Hematopoietic multipotent progenitor cell treated with erythropoietin and hydrocortisone succinate and interleukin-3 and kit ligand, for 8 days (in vitro differentiated cells): Measurements from ENCODE around the gene ACVR1B.
"Not testable (repeated sequence)": the region's sequence is repeated elsewhere in the genome, so short reads cannot be mapped to it uniquely, and the experiment has no call there.

Experiments
- DNase-seq: peaks from one replicate; pipeline ENCODE4 v3.0.0-alpha.2; 2015

Gene ACVR1B

DNA sequence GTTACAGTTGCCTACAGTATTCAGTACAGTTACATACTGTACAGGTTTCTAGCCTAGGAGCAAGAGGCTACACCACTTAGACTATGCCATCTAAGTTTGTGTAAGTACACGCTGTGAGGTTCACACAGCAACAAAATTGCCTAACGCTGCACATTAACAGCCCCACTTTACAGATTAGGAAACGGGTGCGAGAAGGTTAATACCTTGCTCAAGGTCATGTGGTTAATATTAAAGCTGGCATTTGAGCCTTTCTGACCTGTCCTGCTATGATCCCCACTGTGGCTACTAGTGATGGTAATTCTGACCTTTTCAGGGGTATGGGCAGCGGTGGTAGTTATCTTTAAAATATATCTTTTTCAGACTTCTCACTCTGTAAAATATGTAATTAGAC is 20.9 kb downstream of the ACVR1B start:
- peak; percentile 39 for DNase-seq

DNA sequence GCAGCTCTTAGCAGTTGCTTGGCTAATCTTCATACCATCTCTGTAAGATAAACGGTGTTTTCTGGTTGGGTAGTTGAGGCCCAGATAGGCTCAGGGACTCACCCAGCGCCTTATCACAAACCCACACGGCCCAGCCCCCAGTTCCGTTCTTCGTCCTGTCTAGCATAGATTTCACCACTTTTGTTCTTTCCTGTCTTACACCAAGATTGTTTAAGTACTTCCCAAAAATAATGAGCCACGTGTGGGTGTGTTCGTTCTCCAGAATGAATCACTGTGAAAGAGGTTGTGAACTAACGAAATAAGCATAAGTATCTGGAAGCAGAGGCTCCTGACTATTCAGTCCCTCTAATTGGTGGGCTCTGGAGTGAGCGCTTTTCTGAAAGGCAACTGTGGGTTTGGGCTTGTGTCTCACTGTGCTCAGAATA is 21.4 kb downstream of the ACVR1B start:
- DNase-seq, result peak; percentile 86

DNA sequence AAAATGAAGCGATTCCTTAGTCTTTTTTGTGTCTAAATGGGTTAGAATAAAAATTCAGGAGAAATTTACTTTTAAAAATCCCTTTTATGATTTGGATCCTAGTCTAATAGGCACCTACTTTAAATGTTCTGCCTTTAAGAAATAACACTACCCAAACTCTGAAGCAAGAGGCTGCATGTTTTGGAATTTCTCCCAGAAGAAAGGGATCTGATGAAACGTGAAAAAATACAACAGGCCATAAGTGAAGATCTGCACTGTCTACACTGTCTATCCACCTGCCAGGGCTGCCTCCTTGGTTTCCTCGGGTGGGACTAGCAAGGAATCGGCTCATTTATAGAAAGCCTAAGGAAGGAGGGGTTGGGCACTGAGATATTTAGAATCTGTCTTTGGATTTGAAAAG is 22.1 kb downstream of the ACVR1B start:
- DNase-seq, result no peak

GRCh38 chr12:51974646-51975045 is 23.1 kb downstream of the ACVR1B start:
- DNase-seq, result no peak

GRCh38 chr12:51975196-51975595 is 23.7 kb downstream of the ACVR1B start:
- DNase-seq, result no peak

DNA sequence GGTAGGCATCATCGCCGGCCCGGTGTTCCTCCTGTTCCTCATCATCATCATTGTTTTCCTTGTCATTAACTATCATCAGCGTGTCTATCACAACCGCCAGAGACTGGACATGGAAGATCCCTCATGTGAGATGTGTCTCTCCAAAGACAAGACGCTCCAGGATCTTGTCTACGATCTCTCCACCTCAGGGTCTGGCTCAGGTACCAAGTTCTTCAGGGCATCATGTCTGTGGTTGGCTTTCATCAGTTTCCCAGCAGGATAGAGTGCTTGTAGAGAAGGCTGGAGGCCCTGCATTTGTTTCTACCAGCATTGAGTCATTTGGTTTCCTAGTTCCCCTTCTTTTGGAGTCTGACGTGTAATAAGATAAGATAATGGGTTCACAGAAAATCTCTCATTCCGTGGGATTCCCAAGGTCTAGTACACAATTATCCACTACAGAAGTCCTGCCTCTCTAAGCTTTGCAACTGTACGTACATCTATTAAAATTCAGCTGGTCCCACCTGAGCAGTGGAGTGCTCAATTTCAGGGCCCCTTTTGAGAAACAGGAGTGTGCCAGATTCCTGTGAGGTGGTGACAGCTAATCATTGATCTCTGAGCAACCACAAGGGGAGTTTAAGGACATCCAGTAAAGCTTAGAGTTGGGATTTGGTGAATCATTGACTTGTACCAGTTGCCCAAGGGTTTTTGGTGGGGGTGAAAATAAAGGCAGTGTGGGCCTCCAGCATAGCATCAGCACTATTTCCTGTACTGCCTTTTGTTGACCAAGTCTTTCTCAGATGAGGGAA is 25.1 kb downstream of the ACVR1B start:
- no peak for DNase-seq

DNA sequence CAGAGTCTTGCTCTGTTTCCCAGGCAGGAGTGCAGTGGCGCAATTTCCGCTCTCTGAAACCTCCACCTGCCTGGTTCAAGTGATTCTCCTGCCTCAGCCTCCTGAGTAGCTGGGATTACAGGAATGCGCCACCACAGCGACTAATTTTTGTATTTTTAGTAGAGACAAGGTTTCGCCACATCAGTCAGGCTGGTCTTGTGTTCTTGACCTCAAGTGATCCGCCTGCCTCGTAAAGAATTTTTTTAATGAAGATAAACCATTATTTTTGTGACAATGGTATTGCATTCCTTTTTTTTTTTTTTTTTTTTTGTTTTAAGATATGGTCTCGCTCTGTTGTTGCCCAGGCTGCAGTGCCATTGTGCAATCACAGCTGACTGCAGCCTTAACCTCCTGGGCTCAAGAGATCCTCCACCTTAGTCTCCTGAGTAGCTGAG is 25.8 kb downstream of the ACVR1B start:
- DNase-seq, result no peak

DNA sequence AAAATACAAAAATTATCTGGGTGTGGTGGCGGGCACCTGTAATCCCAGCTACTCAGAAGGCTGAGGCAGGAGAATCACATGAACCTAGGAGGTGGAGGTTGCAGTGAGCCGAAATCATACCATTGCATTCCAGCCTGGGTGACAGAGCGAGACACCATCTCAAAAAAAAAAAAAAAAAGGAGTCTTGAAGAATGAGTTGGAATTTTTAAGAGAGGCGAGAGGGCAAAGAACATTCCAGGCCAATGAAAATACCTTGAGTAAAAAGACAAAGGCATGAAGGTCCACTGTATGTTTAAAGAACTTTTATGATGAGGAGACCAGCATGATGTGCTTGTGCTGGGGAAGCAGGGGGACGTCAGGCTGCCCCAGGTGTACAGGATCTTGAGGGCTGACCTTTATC is 27.8 kb downstream of the ACVR1B start:
- DNase-seq, result not testable (repeated sequence)

DNA sequence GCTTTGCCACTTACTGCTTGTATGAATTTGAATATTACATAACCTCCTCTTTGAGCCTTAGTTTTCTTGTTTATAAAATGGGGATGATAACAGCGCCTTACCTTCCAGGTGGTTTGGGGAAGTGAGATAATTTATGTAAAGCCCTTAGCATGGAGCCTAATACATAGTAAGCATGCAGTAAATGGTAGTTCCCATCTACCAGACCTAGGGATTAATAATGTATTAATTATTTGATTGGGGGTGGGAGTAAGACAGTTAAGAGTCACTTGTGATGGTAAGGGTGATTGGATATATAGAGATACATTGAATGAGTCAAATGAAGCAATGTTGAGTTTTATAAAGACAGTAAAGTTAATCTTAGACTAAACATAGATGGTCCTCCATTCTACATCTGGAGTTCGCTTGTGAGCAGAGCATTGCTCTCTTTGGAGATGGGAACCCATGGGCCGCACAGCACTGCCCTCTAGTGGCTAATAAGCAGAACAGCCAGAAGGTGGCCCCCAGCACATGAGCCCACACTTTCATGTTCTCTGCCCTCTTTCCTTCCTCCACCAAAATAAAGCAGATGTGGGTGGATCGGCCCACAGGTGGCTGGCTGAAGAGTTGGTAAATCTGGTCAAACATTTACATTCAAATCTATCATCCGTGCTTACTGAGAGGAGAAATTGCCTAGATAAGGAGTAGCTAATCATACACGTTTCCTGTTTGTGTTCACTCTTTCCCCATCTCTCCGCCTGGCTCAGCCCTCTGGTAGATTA is 28.7 kb downstream of the ACVR1B start:
- peak; percentile 80 for DNase-seq

DNA sequence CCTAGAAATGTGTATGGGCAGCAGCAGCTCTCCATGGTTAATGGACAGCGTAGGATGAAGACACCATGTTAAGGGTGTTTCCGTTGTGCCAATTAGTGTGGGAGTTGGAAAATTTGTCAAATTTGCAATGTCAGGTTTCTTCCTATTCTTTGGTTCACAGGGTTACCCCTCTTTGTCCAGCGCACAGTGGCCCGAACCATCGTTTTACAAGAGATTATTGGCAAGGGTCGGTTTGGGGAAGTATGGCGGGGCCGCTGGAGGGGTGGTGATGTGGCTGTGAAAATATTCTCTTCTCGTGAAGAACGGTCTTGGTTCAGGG is 29.3 kb downstream of the ACVR1B start:
- no peak for DNase-seq

DNA sequence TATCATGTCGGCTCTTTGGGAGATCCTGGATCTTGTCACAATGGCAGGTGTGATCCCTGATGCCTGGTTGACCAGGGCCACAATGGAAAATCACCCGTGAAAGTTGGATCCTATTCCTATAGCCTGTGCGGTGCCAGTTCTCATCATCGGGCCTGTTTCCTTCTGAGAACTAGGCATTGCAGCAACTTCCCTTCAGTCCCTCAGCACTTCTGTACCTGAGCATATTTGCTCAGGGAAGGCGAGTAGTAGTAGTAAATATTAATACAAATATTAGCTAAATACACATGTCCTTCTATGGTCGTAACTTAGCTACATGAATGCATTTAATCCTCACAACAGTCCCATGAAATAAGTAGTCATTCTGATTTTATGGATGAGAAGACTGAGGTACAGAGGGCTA is 33.2 kb downstream of the ACVR1B start:
- DNase-seq, result no peak

DNA sequence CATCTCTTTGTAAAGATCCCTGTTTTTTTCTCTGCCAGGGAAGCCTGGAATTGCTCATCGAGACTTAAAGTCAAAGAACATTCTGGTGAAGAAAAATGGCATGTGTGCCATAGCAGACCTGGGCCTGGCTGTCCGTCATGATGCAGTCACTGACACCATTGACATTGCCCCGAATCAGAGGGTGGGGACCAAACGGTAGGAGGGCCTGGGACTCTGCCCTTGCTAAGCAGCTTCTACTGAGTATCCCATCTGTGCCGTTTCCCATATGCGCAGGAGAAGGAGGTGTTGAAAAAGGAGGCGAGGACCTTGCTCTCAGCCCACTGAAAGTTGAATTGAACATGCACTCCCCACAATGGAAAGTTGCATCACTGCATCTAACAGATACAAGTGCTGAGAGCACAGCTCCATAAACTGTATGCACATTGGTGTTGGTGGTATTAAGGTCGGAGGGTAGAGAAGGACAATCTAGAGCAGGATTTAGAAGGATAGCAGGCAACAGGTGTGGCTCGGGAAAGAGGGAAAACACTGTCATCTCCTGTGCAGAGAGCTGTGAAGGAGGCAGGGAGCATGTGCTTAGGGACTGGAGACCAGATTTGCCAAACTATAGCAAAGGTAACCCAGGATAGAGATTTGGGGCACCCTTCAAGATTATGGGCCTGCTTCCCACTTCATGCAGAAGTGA is 33.8 kb downstream of the ACVR1B start:
- no peak for DNase-seq

DNA sequence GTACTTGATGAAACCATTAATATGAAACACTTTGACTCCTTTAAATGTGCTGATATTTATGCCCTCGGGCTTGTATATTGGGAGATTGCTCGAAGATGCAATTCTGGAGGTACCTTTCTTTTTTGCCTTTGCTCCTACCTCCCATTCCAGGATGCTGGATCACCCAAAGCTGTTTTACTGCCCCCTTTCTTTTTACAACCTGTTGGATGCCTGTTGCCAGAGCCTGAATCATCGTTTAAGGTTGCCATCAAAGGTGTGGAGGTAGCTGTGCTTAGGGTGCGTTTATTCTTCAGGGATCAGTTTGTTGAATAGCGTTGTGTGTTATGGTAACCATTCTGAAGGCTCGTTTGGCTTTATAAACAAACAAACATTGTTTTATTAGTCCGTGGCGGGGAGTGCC is 35.3 kb downstream of the ACVR1B start:
- no peak for DNase-seq

GRCh38 chr12:51992246-51992645 is 40.7 kb downstream of the ACVR1B start:
- DNase-seq, result no peak

DNA sequence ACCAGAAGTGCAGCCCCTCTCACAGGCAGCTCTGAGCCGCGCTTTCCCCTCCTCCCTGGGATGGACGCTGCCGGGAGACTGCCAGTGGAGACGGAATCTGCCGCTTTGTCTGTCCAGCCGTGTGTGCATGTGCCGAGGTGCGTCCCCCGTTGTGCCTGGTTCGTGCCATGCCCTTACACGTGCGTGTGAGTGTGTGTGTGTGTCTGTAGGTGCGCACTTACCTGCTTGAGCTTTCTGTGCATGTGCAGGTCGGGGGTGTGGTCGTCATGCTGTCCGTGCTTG is 43.0 kb downstream of the ACVR1B start:
- DNase-seq, result no peak

DNA sequence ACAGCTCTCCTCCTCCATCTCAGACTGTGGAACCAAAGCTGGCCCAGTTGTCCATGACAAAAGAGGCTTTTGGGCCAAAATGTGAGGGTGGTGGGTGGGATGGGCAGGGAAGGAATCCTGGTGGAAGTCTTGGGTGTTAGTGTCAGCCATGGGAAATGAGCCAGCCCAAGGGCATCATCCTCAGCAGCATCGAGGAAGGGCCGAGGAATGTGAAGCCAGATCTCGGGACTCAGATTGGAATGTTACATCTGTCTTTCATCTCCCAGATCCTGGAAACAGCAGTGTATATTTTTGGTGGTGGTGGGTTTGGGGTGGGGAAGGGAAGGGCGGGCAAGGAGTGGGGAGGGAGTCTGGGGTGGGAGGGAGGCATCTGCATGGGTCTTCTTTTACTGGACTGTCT is 43.5 kb downstream of the ACVR1B start:
- DNase-seq, result no peak

GRCh38 chr12:51997136-51997535 is 45.6 kb downstream of the ACVR1B start:
- no peak for DNase-seq

DNA sequence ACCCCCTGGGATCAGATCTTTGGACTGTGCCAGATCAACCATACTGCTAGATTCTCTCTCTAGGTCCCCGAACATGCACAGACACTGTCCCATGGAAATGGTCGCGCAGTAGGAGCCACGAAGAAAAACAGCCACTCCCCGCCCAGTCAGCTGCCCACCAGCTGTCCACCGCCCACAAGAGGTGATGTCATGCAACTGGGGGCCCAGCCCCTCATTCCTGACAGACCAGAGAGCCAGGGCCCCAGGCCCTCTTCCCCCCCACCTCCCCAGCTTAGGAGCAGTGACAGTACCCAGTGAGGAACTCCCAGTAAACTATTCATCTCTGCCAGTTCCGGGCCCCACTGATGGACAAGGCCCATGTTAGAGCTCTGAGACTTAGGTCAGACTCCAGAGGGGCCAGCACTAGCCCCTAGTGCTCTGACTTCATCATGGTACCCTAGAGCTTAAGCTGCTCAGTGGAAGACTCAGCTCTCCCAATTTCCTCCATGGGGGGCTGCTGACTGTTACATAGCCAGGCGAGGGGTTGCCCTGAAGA is 51.6 kb downstream of the ACVR1B start:
- no peak for DNase-seq

- DNase-seq, result no peak
These were observed 52.1 kb downstream of the ACVR1B start for GRCh38 chr12:52003591-52003990.

- DNase-seq, result peak; percentile 35
These were observed 52.6 kb downstream of the ACVR1B start for GRCh38 chr12:52004042-52004648.

GRCh38 chr12:52005218-52005902 is 53.9 kb downstream of the ACVR1B start:
- no peak for DNase-seq

GRCh38 chr12:52005903-52006703 is 54.6 kb downstream of the ACVR1B start:
- peak; percentile 17 for DNase-seq
